ENCODE data around the gene HSDL1.

- TF ChIP-seq CTCF (IDR thresholded peaks at IDR 0.05; ENCODE audit: poor library complexity, severe bottlenecking) (no peak), REST (IDR thresholded peaks at IDR 0.05; ENCODE audit: borderline replicate concordance) (no peak), RAD21 (conservative IDR thresholded peaks at IDR 0.05) (no peak), POLR2AphosphoS5 (IDR thresholded peaks at IDR 0.05) (no peak), EP300 (conservative IDR thresholded peaks at IDR 0.05; ENCODE audit: poor library complexity, severe bottlenecking) (no peak), EZH2 (IDR thresholded peaks at IDR 0.05; ENCODE audit: borderline replicate concordance, insufficient read depth, low read length, poor library complexity, severe bottlenecking) (no peak), TAF1 (IDR thresholded peaks at IDR 0.05; ENCODE audit: low read depth) (no peak), MXI1 (conservative IDR thresholded peaks at IDR 0.05; ENCODE audit: poor library complexity, severe bottlenecking) (no peak), SMC3 (conservative IDR thresholded peaks at IDR 0.05; ENCODE audit: poor library complexity) (no peak)
Observed at GRCh38 chr16:84174396-84174795, 29.4 kb upstream of the HSDL1 start.
